ENCODE data around the gene SPATA31A5.
"Not testable (repeated sequence)": the region's sequence is repeated elsewhere in the genome, so short reads cannot be mapped to it uniquely, and the experiment has no call there.

The SPATA31A5 gene

GRCh38 chr9:60914107-60914506 lies at the start of gene SPATA31A5:
Gene SPATA31A5, plus strand, starts transcription at chr9:60914407. Its CDS starts 29 bp downstream, at chr9:60914436.
- DNase-seq (ENCODE audit: low spot score) = not testable (repeated sequence)

GRCh38 chr9:60962990-60963350 lies 48.8 kb downstream of the SPATA31A5 start:
- DNase-seq (ENCODE audit: low spot score) = not testable (repeated sequence)

- DNase-seq (ENCODE audit: low spot score) = not testable (repeated sequence)
These were observed 52.2 kb downstream of the SPATA31A5 start for GRCh38 chr9:60966382-60966781.
